GM08714 (cell line): ENCODE results near the gene ADAM19.

ENCODE experiments used
- H3K4me3 ChIP-seq: fragments of 200-500 bp; sonication (Bioruptor generic); 2 replicates; pipeline ENCODE4 v1.5.1; 2014; ENCODE audit warnings: mild to moderate bottlenecking, low read length, inconsistent platforms
- ZNF274 ChIP-seq: IDR thresholded peaks from 2 replicates; pipeline ENCODE4 v1.6.1; 2012; ENCODE audit warnings: mild to moderate bottlenecking, low read depth, low read length

The ADAM19 gene

GRCh38 chr5:157547941-157548512 is 27.5 kb downstream of the ADAM19 start:
- TF ChIP-seq ZNF274: no peak
- H3K4me3 ChIP-seq: peak overlapping the region; percentile 12; the same call in 1 of the 2 replicates

DNA sequence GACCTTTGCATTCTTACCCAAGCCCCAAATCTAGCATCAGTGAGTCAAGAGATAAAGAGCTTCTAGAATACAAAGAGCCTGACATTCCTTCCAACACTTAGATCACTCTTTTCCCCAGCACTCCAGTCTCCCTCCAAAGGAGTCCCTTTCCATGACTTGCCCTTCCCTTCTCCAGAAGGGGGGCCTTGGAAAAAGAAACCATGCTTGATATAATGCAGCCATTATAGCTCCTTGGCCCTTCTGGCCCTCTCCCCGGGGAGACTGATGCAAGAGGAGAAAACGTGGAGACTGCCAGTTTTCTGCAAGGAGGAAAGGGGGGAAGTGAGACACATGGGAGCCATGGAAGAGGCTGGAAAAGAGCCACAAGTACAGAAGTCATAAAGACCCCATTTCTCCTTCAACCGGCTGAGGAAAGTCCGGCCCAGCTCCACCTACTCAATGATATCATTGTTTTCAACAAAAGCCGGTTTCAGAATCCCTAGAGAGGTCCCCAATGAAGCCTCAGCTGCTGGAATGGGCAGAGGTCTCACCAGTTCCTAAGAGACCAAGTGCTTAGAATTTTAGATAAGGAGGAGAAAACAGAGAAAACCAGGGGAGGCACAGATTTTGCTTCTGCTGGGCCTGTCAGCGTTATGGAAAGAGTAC is 29.0 kb downstream of the ADAM19 start:
- TF ChIP-seq ZNF274: no peak
- H3K4me3 ChIP-seq: no peak overlapping the region

- no peak for TF ChIP-seq ZNF274
- H3K4me3 ChIP-seq: no peak overlapping the region
These were observed 29.8 kb downstream of the ADAM19 start for GRCh38 chr5:157545610-157546310.

DNA sequence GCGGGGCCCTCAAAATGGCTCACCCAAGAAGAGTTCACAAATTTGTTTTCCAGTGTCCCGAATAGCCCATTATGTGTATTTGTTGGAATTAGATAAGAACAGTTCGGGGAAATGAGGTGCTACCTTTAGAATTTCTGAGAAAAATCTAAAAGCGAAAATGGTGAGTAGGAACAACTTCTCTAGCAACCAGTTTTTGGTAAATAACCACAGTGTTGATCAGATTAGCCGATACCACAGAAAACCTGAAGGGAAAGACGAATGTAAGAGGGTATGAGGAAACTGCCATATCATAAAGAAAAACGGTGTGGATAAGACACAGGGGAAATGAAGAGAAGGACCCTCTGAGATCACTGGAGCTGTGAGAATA is 31.0 kb downstream of the ADAM19 start:
- no peak for TF ChIP-seq ZNF274
- no peak overlapping the region for H3K4me3 ChIP-seq

DNA sequence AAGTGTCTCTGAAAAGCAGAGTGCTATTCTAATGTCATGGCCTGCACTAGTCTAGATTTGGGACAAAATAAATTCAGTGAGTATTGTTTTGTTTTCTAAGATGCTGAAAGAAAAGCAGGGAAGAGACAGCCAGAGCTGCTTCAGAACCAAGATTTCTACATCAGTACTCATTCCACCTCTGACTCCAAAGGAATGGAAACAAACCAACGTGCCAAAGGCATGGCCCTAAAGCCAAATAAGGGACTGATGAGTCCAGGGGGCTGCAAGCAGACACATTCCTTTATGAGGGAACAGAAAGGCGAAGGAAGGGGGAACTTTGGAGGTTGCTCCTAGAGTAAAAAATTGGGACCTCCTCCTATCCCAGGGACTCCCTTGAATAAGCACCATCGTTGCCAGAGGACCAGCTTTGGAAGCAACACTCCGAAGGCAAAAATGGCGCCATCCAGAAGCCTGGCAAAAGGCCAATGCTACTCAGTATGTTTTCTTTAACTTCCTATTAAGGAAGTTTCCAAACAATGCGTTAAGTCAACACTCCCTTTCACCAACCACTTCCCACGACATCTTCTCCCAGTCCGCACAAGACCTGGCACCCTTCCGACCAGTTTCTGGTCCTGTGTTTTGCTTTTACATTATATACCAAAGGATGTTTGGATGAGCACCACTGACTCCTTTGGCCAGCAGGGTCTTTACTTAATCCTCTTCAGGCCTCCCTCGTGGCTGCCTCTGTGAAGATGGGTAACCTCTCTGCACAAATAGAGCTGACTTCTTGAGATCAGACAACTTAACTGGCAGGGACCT is 31.6 kb downstream of the ADAM19 start:
- no peak for TF ChIP-seq ZNF274
- no peak overlapping the region for H3K4me3 ChIP-seq

GRCh38 chr5:157542282-157543000 is 33.1 kb downstream of the ADAM19 start:
- no peak for TF ChIP-seq ZNF274
- no peak overlapping the region for H3K4me3 ChIP-seq

DNA sequence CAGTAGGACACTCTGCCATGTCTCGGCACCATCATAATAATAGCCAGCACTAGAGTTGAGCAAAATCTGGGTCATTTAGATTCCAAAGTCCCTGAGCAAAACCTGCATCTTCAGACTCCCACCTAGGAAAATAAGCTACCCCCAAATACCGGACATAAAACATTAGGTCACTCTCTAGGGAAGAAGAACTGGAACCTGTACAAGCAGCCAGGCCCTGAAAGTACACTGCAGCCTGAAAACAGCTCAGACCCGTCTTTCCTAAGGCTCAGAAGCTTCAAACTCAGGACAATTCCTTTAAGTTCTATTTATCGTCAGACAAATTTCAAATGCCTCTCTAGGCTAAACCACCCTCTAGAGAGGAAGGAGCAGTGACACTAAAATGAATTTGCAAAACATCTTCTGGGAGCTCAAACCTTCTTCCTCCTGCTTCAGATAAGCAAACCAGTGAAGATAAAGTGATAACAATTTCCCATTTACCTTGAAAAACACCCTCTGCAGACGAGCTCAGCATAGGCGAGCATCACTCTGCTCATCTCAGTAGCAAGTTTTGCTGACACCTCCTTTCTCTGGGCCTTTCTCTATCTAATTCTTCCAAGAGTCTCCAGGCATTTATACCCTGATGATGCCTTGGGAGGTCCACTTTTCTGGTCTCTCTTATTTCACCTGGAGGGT is 34.0 kb downstream of the ADAM19 start:
- TF ChIP-seq ZNF274: no peak
- H3K4me3 ChIP-seq: no peak overlapping the region

DNA sequence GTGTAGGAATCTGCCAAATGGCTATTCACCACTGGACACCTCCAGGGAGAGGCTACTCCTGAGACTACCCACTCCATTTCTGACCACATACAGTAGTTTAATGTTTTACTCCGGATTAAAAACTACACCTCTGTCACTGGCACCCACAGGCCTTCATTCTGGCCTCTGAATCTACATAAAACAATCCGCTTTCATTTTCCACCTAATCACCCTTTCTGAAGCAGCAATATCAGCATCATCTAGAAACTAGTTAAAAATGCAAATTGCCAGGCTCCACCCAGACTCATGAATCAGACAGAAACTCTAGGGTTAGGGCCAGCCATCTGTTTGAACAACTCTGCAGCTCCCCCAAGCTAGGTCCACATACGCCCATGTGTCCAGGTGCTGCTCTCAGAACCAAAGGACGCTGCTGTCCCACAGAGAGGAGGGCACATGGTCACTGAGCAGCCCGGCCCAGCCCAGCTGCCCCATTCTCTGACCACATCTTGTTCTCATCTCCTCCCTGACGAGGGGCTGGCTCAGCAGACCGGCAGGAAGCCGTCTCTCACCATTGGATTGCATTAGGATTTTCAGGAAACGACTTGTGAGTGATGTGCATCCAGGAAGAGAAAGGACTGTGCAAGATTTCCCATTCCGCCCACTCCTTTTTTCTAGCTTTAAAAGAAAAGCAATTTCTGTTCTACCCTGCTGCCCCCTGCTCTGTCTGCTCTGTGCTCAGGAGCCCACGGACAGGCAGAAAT is 34.7 kb downstream of the ADAM19 start:
- TF ChIP-seq ZNF274: no peak
- peak overlapping the region; percentile 54; the same call in 1 of the 2 replicates for H3K4me3 ChIP-seq

DNA sequence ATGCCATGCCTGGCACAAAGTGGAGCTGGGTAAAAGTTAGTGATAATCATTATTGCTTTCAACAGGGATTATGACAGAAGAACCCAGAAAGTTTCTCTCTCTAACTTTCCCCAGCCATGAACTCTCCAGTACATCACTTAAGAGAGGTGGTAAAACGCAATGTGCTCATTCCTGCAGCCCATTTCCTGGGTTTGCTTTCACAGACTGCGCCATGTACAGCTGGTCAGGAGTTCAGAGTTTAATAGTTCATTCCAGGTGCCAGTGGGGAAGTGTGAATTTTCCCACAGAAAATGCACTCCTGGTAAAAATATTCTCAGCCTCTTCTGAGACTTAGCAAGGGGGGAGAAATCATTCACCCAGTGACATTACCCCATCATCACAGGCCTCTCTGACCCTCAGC is 35.5 kb downstream of the ADAM19 start:
- TF ChIP-seq ZNF274: no peak
- peak overlapping the region; percentile 54; the same call in 1 of the 2 replicates for H3K4me3 ChIP-seq

DNA sequence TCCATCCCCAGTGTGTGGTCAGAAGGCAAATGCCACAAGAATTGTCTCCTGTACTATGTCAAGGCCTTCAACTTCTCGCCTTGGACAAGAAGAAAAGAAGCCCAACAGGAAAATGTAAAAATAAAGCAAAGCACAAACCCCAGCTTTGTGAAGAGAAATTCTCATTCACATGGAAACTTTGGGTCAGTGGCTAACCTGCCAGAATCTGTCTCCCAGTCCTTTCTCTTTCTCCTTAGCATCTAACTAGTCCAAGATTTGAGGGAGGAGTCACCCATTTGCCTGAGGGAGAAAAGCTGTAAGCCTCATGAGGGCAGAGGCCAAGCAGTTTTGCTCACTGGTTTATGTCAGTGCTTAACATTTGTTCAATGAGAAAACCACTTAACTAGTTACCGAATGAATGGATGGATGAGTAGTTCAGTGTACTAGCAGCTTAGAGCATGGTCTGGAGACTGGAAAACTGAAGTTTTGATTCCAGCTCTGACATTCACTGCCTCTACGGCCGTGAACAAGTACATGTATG is 36.0 kb downstream of the ADAM19 start:
- H3K4me3 ChIP-seq: no peak overlapping the region
- no peak for TF ChIP-seq ZNF274

- H3K4me3 ChIP-seq: no peak overlapping the region
- no peak for TF ChIP-seq ZNF274
These were observed 37.3 kb downstream of the ADAM19 start for GRCh38 chr5:157538311-157538710.

DNA sequence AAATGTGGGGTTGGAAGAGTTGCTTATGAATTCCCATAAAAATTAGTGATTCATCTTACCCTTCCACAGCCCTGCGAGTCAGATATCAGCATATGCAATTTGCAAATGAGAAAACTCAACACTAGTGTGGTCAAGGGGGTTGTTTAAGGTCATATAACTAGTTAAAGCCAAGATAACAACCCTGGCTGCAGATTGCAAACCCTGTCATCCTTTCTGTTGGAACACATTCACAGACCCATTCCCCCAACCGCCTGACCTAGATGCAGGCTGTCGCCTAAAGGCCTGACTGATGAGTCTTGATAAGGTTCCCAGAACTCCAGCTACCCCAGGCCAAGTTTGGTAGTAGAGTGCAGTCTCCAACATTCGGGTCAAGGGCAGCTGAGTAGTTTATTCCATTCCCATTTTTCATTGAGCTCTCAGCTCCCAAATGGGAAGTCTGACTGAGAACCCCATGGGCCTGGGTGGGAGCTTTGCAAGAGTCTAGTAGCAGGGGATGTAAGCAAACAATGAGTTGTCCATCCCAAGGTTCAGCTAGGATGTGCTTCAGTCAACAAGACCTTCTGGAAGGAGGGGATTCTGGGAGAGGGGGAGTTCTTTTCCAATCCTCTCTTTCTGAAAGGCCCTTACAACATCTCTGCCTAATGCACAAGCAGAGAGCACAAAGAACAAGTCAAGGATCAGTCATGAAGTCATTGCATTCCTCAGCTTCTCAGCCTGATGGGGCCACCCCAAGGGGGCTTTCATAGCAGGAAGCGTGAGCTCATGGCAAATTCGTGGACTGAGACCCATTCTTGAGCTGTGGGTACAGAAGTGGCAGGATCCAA is 40.3 kb downstream of the ADAM19 start:
- TF ChIP-seq ZNF274: no peak
- no peak overlapping the region for H3K4me3 ChIP-seq
